ENCODE results near the gene SPON1.

GRCh38 chr11:14203321-14203720, 240.8 kb downstream of the SPON1 start:
- TF ChIP-seq CTCF (IDR thresholded peaks at IDR 0.05) (no peak), POLR2A (IDR thresholded peaks at IDR 0.05) (no peak)

All from heart left ventricle (tissue), 13 donors.